A673 (cell line): ENCODE measurements around the gene DRD2.

Experiments used
- CTCF ChIP-seq: fragments of 300-800, 200-600 bp; sonication (generic); conservative IDR thresholded peaks from 2 replicates; pipeline ENCODE4 v1.5.1; 2017; ENCODE audit warnings: low read depth, mild to moderate bottlenecking, antibody characterized with exemption, low read length, moderate library complexity, mixed read lengths
- EZH2 ChIP-seq: fragments of 200-600 bp; sonication (generic); IDR thresholded peaks from 2 replicates; pipeline ENCODE4 v1.6.1; 2017; ENCODE audit warnings: borderline replicate concordance, low read depth, mild to moderate bottlenecking, mixed read lengths, antibody characterized with exemption, low read length; ENCODE audit not compliant: poor library complexity, severe bottlenecking

DNA sequence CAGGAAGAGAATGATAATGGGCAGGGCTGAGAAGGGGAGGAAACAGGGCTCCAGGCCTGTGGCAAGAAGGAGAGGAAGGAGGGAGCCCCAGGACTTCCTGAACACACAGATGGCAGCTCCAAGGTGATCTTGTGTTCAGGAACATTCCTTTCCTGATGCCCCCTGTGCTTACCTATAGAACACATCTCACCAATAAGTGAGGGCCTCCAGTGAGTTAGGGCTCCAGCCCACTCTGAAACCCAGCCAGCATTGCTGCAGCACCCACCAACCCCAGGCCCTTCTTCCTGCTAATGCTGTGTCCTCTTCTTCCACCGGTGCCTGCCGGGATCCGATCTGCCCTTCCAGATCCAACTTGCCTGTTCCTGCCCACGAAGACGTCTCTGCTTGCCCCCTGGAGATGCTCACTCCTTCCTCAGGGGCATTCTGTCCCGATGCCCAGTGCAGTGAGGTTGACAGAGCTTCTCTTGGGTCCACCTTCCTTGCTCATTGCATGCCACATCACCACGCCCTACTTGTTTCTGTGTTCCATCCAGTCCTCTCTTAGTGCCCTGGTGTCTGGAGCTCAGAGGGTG is 70.3 kb downstream of the DRD2 start:
- TF ChIP-seq EZH2 = no peak
- TF ChIP-seq CTCF = no peak
